GM12878 (cell line): ENCODE results near the gene ELP2. TPM values are rescaled to one million over a fixed set of nuclear protein-coding genes. Genes with fewer than 3 reads are reported as not detected.

Experiments
- ATF3 ChIP-seq: IDR thresholded peaks from 2 replicates; pipeline ENCODE4 v1.6.1; 2011; ENCODE audit warnings: low read depth, mild to moderate bottlenecking, low read length, moderate library complexity, borderline replicate concordance; ENCODE audit errors: extremely low read depth
- BCL11A ChIP-seq: IDR thresholded peaks from 2 replicates; pipeline ENCODE4 v1.6.1; 2011; ENCODE audit warnings: low read depth, low read length
- CUX1 ChIP-seq: IDR thresholded peaks from 2 replicates; pipeline ENCODE4 v1.6.1; 2012; ENCODE audit warnings: improper control_type of control experiment, low read depth, low read length; ENCODE audit not compliant: insufficient replicate concordance
- E2F4 ChIP-seq: IDR thresholded peaks from 2 replicates; pipeline ENCODE4 v1.6.1; 2012; ENCODE audit warnings: low read depth, low read length, improper control_type of control experiment
- ESRRA ChIP-seq: IDR thresholded peaks from 2 replicates; pipeline ENCODE4 v1.6.1; 2012; ENCODE audit warnings: mild to moderate bottlenecking, low read length, improper control_type of control experiment
- HDGF ChIP-seq: fragments of 450-650 bp; IDR thresholded peaks from 2 replicates; pipeline ENCODE4 v1.6.1; 2016; ENCODE audit warnings: antibody characterized with exemption
- KLF5 ChIP-seq: fragments of 450-650 bp; IDR thresholded peaks from 2 replicates; pipeline ENCODE4 v1.6.1; 2014; ENCODE audit warnings: mild to moderate bottlenecking; ENCODE audit not compliant: partially characterized antibody
- LARP7 ChIP-seq: fragments of 450-650 bp; IDR thresholded peaks from 2 replicates; pipeline ENCODE4 v1.6.1; 2017; ENCODE audit warnings: mild to moderate bottlenecking
- MYB ChIP-seq: fragments of 150-350 bp; IDR thresholded peaks from 2 replicates; pipeline ENCODE4 v1.6.1; 2014; ENCODE audit warnings: mild to moderate bottlenecking, low read depth, low read length, borderline replicate concordance
- NFIC ChIP-seq: IDR thresholded peaks from 2 replicates; pipeline ENCODE4 v1.6.1; 2012; ENCODE audit warnings: low read depth, mild to moderate bottlenecking, inconsistent platforms, low read length, moderate library complexity
- NR2F1 ChIP-seq: fragments of 450-650 bp; conservative IDR thresholded peaks from 2 replicates; pipeline ENCODE4 v1.6.1; 2017; ENCODE audit warnings: mild to moderate bottlenecking
- WRNIP1 ChIP-seq: IDR thresholded peaks from 2 replicates; pipeline ENCODE4 v1.6.1; 2011; ENCODE audit warnings: low read depth, low read length, improper control_type of control experiment, borderline replicate concordance
- YBX1 ChIP-seq: fragments of 450-650 bp; IDR thresholded peaks from 2 replicates; pipeline ENCODE4 v1.6.1; 2016; ENCODE audit warnings: antibody characterized with exemption
- ZBTB11 ChIP-seq: fragments of 450-650 bp; formaldehyde crosslinking; IDR thresholded peaks from 2 replicates; pipeline ENCODE4 v1.5.0; 2022; ENCODE audit warnings: mild to moderate bottlenecking, missing genetic modification characterization
- ZNF24 ChIP-seq: fragments of 450-650 bp; IDR thresholded peaks from 2 replicates; pipeline ENCODE4 v1.6.1; 2017; ENCODE audit warnings: antibody characterized with exemption, mild to moderate bottlenecking
- ZNF592 ChIP-seq: fragments of 450-650 bp; IDR thresholded peaks from 2 replicates; pipeline ENCODE4 v1.6.1; 2017; ENCODE audit warnings: mild to moderate bottlenecking, moderate library complexity
- ZNF622 ChIP-seq: fragments of 450-650 bp; IDR thresholded peaks from 2 replicates; pipeline ENCODE4 v1.6.1; 2017; ENCODE audit warnings: mild to moderate bottlenecking, inconsistent platforms
- polyA plus RNA-seq, 11 experiments: library from polyadenylated mRNA; depleted of rRNA in 4 of 11; unstranded in 6 of 11; stranded (reverse) in 5 of 11; fragments of >200 nt; fragmentation: Nextera tagmentation in 4 of 11; fragmentation: Illumina TruSeq in 1 of 11; extraction: Ambion mirVana in 4 of 11; extraction: Trizol in 1 of 11; gene quantifications; 1 replicate in 1 of 11; 2 replicates in 10 of 11; pipeline versions ENCODE4 v1.2.1 to v1.2.3, GENCODE V29; 2011 to 2016; ENCODE audit warnings: inconsistent platforms in 2 of 11, missing spikeins in 2 of 11, low read depth in 1 of 11
- total RNA-seq, 4 experiments: library from RNA; depleted of rRNA in 3 of 4; stranded (reverse); fragments of >200 nt in 3 of 4; fragmentation: Illumina TruSeq in 1 of 4; extraction: Trizol in 1 of 4; gene quantifications; 2 replicates each; pipeline versions ENCODE4 v1.2.1 to v1.2.3, GENCODE V29; 2013 to 2021

The ELP2 gene
- total and polyA plus RNA-seq, 10 of the 15 experiments (the other 5 are each of a cell fraction or from before 2014, with no cell fraction given), result 56.9 to 134 (median 88.5) TPM

GRCh38 chr18:36181898-36182506, 52.3 kb downstream of the ELP2 start (continued):
- TF ChIP-seq ZBTB11 (no peak), NFIC (no peak), HDGF (no peak), NR2F1 (no peak), BCL11A (no peak), MYB (no peak), WRNIP1 (no peak), LARP7 (no peak), CUX1 (no peak), ESRRA (no peak), ZNF622 (no peak), ATF3 (no peak), ZNF24 (no peak), KLF5 (no peak), ZNF592 (no peak), E2F4 (no peak), YBX1 (no peak)
